ENCODE results near the gene SCNN1G. TPM values are rescaled to one million over a fixed set of nuclear protein-coding genes. Genes with fewer than 3 reads are reported as not detected.

The SCNN1G gene
- total RNA-seq, 1 experiment from 2014 or later: 6.3 TPM

- BruUV-seq (replicated peaks): no TSS peak
- H3K9me2 ChIP-seq (replicated peaks; ENCODE audit: low read length): no peaks in the 10 kb centered on the region
- intact Hi-C loops (cut with micrococcal nuclease): no loop called here
These were observed 42.6 kb downstream of the SCNN1G start for GRCh38 chr16:23225109-23225508.

GRCh38 chr16:23225634-23226033 is 43.1 kb downstream of the SCNN1G start:
- Histone ChIP-seq H3K27ac (ENCODE audit: low read length) (no peak overlapping the region), H3F3A (ENCODE audit: low read length, unreplicated experiment) (no peaks in the 10 kb centered on the region), H3K4me2 (ENCODE audit: low read length) (no peak overlapping the region), H3K36me3 (ENCODE audit: low read depth, low read length) (no peaks in the 10 kb centered on the region), H3K4me1 (ENCODE audit: insufficient read depth, low read length) (peaks cover 34% of the 10 kb centered on the region), H3K9me2 (replicated peaks; ENCODE audit: low read length) (no peaks in the 10 kb centered on the region), H3K9ac (ENCODE audit: low read length) (no peak overlapping the region), H4K20me1 (ENCODE audit: low read length) (no peaks in the 10 kb centered on the region), H2AFZ (ENCODE audit: low read length) (no peak overlapping the region), H3K4me3 (ENCODE audit: low read length) (no peak overlapping the region), H3K27me3 (ENCODE audit: low read length) (no peaks in the 10 kb centered on the region), H3K79me2 (ENCODE audit: low read length) (no peaks in the 10 kb centered on the region), H3K9me3 (ENCODE audit: low read length) (no peaks in the 10 kb centered on the region)
- ATAC-seq (peak; percentile 25; the same call in 1 of the 2 replicates), DNase-seq (peak; percentile 66)
- TF ChIP-seq EZH2phosphoT487 (IDR thresholded peaks at IDR 0.05; ENCODE audit: borderline replicate concordance, low read length) (no peak), CTCF (conservative IDR thresholded peaks at IDR 0.05; ENCODE audit: low read depth, low read length) (no peak), EZH2 (IDR thresholded peaks at IDR 0.05; ENCODE audit: low read length, unreplicated experiment) (no peak)
- POLR2A ChIA-PET (ENCODE audit: unreplicated experiment): no interaction called here
- intact Hi-C loops (cut with micrococcal nuclease): no loop called here
- no TSS peak for BruUV-seq (replicated peaks)
- CTCF ChIA-PET: no interaction called here

More at GRCh38 chr16:23225109-23225508, 42.6 kb downstream of the SCNN1G start:
- ChIA-PET POLR2A (ENCODE audit: unreplicated experiment) (no interaction called here), CTCF (no interaction called here)
- H3K27ac ChIP-seq (ENCODE audit: low read length): no peak overlapping the region
- H3K79me2 ChIP-seq (ENCODE audit: low read length): no peaks in the 10 kb centered on the region
- peaks cover 28% of the 10 kb centered on the region for H3K4me1 ChIP-seq (ENCODE audit: insufficient read depth, low read length)
- no peak for TF ChIP-seq CTCF (conservative IDR thresholded peaks at IDR 0.05; ENCODE audit: low read depth, low read length)
- TF ChIP-seq EZH2 (IDR thresholded peaks at IDR 0.05; ENCODE audit: low read length, unreplicated experiment): no peak
- no peak for TF ChIP-seq EZH2phosphoT487 (IDR thresholded peaks at IDR 0.05; ENCODE audit: borderline replicate concordance, low read length)
- no peak overlapping the region for H2AFZ ChIP-seq (ENCODE audit: low read length)
- H3K9me3 ChIP-seq (ENCODE audit: low read length): no peaks in the 10 kb centered on the region
- no peak overlapping the region for H3K4me2 ChIP-seq (ENCODE audit: low read length)
- H3K36me3 ChIP-seq (ENCODE audit: low read depth, low read length): no peaks in the 10 kb centered on the region
- H4K20me1 ChIP-seq (ENCODE audit: low read length): no peaks in the 10 kb centered on the region
- DNase-seq (no peak), ATAC-seq (no peak)
- no peak overlapping the region for H3K4me3 ChIP-seq (ENCODE audit: low read length)
- H3K9ac ChIP-seq (ENCODE audit: low read length): no peak overlapping the region
- H3K27me3 ChIP-seq (ENCODE audit: low read length): no peaks in the 10 kb centered on the region
- no peaks in the 10 kb centered on the region for H3F3A ChIP-seq (ENCODE audit: low read length, unreplicated experiment)

- no peak for ATAC-seq
- ChIA-PET CTCF (no interaction called here), POLR2A (ENCODE audit: unreplicated experiment) (no interaction called here)
- Histone ChIP-seq H3K9ac (ENCODE audit: low read length) (no peak overlapping the region), H3K9me2 (replicated peaks; ENCODE audit: low read length) (no peaks in the 10 kb centered on the region), H3K4me2 (ENCODE audit: low read length) (no peak overlapping the region), H3K4me1 (ENCODE audit: insufficient read depth, low read length) (peaks cover 34% of the 10 kb centered on the region), H3K9me3 (ENCODE audit: low read length) (no peaks in the 10 kb centered on the region), H3K79me2 (ENCODE audit: low read length) (no peaks in the 10 kb centered on the region), H3K4me3 (ENCODE audit: low read length) (no peak overlapping the region), H3K27me3 (ENCODE audit: low read length) (no peaks in the 10 kb centered on the region), H3K27ac (ENCODE audit: low read length) (no peak overlapping the region), H3K36me3 (ENCODE audit: low read depth, low read length) (no peaks in the 10 kb centered on the region), H3F3A (ENCODE audit: low read length, unreplicated experiment) (no peaks in the 10 kb centered on the region), H2AFZ (ENCODE audit: low read length) (no peak overlapping the region), H4K20me1 (ENCODE audit: low read length) (no peaks in the 10 kb centered on the region)
- BruUV-seq (replicated peaks): no TSS peak
- no peak for TF ChIP-seq CTCF (conservative IDR thresholded peaks at IDR 0.05; ENCODE audit: low read depth, low read length)
- no peak for TF ChIP-seq EZH2 (IDR thresholded peaks at IDR 0.05; ENCODE audit: low read length, unreplicated experiment)
- no peak for TF ChIP-seq EZH2phosphoT487 (IDR thresholded peaks at IDR 0.05; ENCODE audit: borderline replicate concordance, low read length)
- no peak for DNase-seq
- intact Hi-C loops (cut with micrococcal nuclease): no loop called here
These were observed 45.0 kb downstream of the SCNN1G start for GRCh38 chr16:23227529-23227928.
